ENCODE data around the gene AMMECR1. TPM values are rescaled to one million over a fixed set of nuclear protein-coding genes. Genes with fewer than 3 reads are reported as not detected.

The AMMECR1 gene
- total RNA-seq, 4 donors from 2014 or later, result 1.0 to 12.1 (median 6.9) TPM

DNA sequence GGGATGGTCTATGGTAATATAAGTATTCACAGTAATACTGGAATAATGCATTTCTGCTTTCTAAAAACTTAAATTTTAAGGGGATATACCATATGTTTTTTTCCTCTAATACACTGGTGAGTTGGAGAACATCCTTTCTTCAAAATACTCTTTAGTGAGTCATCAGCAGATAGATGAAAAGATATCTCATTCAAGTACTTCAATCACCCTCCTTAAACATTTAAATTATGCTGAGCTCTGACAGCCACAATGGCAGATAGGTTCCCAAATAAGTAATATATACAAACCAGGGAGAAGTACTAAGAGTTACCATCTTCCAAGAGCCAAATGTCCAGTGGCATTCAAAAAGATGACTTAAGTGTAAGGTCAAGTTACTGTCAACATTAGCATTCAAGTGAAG is 52.2 kb downstream of the AMMECR1 start:
- TF ChIP-seq POLR2A (IDR thresholded peaks at IDR 0.05), result no peak
- TF ChIP-seq, protein P1, sequence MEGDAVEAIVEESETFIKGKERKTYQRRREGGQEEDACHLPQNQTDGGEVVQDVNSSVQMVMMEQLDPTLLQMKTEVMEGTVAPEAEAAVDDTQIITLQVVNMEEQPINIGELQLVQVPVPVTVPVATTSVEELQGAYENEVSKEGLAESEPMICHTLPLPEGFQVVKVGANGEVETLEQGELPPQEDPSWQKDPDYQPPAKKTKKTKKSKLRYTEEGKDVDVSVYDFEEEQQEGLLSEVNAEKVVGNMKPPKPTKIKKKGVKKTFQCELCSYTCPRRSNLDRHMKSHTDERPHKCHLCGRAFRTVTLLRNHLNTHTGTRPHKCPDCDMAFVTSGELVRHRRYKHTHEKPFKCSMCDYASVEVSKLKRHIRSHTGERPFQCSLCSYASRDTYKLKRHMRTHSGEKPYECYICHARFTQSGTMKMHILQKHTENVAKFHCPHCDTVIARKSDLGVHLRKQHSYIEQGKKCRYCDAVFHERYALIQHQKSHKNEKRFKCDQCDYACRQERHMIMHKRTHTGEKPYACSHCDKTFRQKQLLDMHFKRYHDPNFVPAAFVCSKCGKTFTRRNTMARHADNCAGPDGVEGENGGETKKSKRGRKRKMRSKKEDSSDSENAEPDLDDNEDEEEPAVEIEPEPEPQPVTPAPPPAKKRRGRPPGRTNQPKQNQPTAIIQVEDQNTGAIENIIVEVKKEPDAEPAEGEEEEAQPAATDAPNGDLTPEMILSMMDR (IDR thresholded peaks at IDR 0.05), result no peak
- Histone ChIP-seq H3K4me3 (no peak overlapping the region), H3K4me1 (no peaks in the 10 kb centered on the region), H3K36me3 (no peaks in the 10 kb centered on the region), H3K9me3 (no peaks in the 10 kb centered on the region), H3K27ac (no peak overlapping the region), H3K27me3 (no peaks in the 10 kb centered on the region)
- DNase-seq, result no peak
- intact Hi-C loops (cut with DNase I; ENCODE audit: low total_unique reads), result no loop called here

DNA sequence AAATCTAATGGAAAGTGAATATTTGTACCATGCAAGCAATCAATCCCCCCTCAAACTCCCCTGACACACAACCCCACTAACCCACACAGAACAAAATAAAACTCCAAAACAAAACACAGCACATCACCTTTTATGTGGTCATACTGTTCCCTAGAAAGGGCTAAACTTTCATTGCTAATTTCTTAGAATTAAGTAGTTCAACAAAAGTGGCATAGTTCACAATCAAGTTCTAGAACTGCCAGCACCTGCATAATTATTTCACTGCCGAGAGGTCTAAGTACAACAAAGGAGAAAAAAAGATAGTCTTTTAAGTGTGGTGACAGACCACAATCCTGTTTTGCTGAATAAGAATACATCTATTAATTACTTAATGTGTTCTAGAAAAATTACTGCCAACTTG is 58.8 kb downstream of the AMMECR1 start:
- intact Hi-C loops (cut with DNase I; ENCODE audit: low total_unique reads), result no loop called here
- no peak for DNase-seq
- Histone ChIP-seq H3K27ac (no peak overlapping the region), H3K27me3 (no peaks in the 10 kb centered on the region), H3K9me3 (no peaks in the 10 kb centered on the region), H3K4me3 (no peak overlapping the region), H3K4me1 (no peaks in the 10 kb centered on the region), H3K36me3 (no peaks in the 10 kb centered on the region)
- no peak for TF ChIP-seq POLR2A (IDR thresholded peaks at IDR 0.05)
- TF ChIP-seq, protein P1 (IDR thresholded peaks at IDR 0.05), result no peak

DNA sequence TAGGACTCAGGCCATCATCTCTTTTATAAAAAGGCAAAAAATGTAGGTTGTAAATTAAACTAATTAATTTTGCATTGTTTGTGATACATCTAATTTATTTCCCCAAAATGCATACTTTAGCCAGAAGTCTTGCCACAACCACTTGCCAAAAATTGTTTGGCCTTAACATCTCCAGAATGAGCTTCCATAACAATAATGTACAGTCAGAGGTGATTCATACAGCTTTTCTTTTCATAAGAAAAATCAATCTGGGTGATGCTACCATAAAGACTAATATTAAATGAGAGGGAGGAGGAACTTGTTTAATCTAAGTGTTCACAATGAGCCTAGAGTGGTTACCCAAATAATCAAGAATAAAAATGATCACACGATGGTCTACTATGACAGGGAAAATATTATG is 59.3 kb downstream of the AMMECR1 start:
- Histone ChIP-seq H3K4me1 (no peaks in the 10 kb centered on the region), H3K27me3 (no peaks in the 10 kb centered on the region), H3K9me3 (no peaks in the 10 kb centered on the region), H3K36me3 (no peaks in the 10 kb centered on the region), H3K27ac (no peak overlapping the region), H3K4me3 (no peak overlapping the region)
- no peak for TF ChIP-seq POLR2A (IDR thresholded peaks at IDR 0.05)
- TF ChIP-seq, protein P1 (IDR thresholded peaks at IDR 0.05), result no peak
- no peak for DNase-seq
- intact Hi-C loops (cut with DNase I; ENCODE audit: low total_unique reads), result no loop called here

DNA sequence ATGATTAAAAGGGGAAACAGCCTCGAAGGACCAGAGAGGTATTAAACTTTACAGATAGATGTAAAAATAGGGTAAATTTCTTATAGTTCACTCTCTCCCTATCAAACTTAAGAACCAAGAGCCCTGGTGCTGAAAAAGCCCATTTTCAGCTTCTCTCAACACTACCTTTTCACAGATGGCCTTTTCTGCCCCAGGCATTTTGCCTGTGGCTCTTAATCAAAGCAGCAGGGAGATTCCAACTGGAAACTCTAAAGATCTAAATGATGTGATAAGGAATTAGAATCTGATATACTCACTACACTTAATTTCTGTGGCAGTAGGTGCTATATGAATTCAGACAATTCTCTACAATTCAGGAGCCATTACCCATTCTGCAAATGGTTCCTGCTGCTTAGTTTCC is 60.0 kb downstream of the AMMECR1 start:
- TF ChIP-seq, protein P1 (IDR thresholded peaks at IDR 0.05), result no peak
- no peak for TF ChIP-seq POLR2A (IDR thresholded peaks at IDR 0.05)
- DNase-seq, result no peak
- H3K9me3 ChIP-seq, result no peaks in the 10 kb centered on the region

DNA sequence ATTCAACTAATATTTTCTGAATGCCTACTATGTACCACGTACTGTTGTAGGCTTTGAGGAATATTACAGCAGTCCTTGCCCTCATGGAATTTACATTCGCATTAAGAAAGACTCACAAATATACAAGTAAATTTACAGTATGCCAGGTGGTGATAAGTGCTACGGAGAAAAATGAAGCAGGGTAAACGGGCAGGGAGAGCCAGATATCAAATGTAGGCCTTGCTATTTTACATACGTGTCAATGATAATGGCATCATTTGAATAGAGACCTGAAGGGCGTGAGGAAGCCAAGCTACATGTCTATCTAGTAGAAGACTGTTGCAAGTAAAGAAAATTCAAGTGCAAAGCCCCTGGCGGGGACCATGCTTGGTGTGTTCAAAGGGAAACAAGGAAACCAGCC is 65.2 kb downstream of the AMMECR1 start:
- no peaks in the 10 kb centered on the region for H3K9me3 ChIP-seq
- intact Hi-C loops (cut with DNase I; ENCODE audit: low total_unique reads), result no loop called here
- H3K27ac ChIP-seq, result no peak overlapping the region
- H3K4me1 ChIP-seq, result no peaks in the 10 kb centered on the region
- no peak overlapping the region for H3K4me3 ChIP-seq
- no peaks in the 10 kb centered on the region for H3K27me3 ChIP-seq
- H3K36me3 ChIP-seq, result no peaks in the 10 kb centered on the region
- DNase-seq, result no peak
- no peak for TF ChIP-seq POLR2A (IDR thresholded peaks at IDR 0.05)
- TF ChIP-seq, protein P1 (IDR thresholded peaks at IDR 0.05), result no peak

More for the DNA sequence above, 60.0 kb downstream of the AMMECR1 start:
- H3K4me1 ChIP-seq, result no peaks in the 10 kb centered on the region
- no peak overlapping the region for H3K4me3 ChIP-seq
- no peak overlapping the region for H3K27ac ChIP-seq
- H3K36me3 ChIP-seq, result no peaks in the 10 kb centered on the region
- no peaks in the 10 kb centered on the region for H3K27me3 ChIP-seq
- intact Hi-C loops (cut with DNase I; ENCODE audit: low total_unique reads), result no loop called here

Data from uterus (tissue), 4 donors.